NCI-H446 (cell line): ENCODE data around the gene GDPGP1.
"Not testable (repeated sequence)": the region's sequence is repeated elsewhere in the genome, so short reads cannot be mapped to it uniquely, and the experiment has no call there.

Source experiments
- DNase-seq, 2 experiments: peaks; one replicate each; lab custom pipeline; 2025; lab: John Stamatoyannopoulos, UW

Gene GDPGP1

GRCh38 chr15:90234096-90234988 is at the start of gene GDPGP1:
Gene GDPGP1, plus strand, starts transcription at chr15:90234209. Its CDS starts 6,700 bp downstream, at chr15:90240909.
- peak in 1 of 2 experiments; percentile 97 for DNase-seq

- peak in 1 of 2 experiments; percentile 43 for DNase-seq
Observed at GRCh38 chr15:90184786-90185704, 49.0 kb upstream of the GDPGP1 start.

DNA sequence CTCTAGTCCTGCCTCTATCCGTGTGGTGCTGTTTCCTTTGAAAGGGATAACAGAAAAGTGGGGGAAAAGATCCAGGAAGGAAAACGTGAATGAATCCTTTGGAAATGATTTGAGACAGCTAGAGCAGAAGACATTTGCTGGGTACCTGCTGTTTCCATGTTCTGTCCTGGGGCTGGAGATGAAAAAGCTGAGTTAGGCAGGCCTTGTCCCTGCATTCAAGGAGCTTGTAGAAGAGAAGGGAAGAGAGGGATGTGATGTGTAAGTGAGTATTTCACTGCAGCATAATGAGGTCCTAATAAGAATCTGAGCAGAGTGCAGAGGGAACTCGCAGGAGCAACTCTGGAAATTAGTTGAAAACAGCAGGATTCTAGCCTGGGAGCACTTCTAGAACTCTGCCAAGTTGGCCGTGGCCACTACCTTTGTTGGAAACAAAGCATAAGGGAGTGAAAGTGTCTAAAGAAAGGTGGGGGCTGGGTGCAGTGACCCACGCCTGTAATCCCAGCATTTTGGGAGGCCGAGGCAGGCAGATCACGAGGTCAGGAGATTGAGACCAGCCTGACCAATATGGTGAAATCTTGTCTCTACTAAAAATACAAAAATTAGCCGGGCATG is 46.6 kb upstream of the GDPGP1 start:
- no peak for DNase-seq

GRCh38 chr15:90188065-90188464 is 45.9 kb upstream of the GDPGP1 start:
- DNase-seq = not testable (repeated sequence)

DNA sequence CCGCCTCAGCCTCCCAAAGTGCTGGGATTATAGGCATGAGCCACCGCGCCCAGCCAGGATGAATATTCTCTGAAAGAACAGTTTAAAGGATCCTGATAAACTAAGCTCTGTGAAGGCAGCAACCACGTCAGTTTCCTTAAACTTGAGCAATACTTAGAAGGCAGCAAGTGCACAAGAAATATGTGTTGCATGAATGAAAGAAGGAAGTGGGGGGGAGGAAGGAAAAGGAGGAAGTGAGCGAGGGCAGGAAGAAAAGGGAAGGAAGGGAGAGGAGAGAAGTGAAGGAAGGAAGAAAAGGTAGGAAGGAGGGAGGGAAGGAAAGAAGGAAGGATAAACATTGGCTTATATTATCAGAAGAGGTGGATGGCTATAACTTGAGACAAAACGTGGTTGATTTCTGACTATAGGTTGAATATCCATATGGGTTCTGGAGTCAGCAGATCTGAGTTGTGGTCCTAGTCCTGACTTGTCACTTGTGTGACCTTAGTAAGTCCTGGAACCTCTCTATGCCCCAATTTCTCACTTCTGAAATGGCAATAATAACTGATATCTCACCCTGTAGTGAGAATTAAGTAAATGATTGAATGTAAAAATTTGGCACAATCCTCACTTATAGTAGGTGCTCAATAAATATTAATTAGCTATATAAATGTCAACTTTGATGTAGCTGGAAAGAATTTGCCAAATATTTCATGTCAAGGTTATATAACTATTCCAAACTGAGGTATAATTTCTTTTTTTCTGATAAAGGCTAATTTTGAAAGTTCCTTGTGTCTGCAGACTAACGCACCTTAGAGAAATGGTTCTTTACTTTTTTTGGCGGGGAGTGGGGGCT is 44.9 kb upstream of the GDPGP1 start:
- DNase-seq = no peak

- DNase-seq = no peak
Observed at GRCh38 chr15:90189781-90190467, 44.1 kb upstream of the GDPGP1 start.

DNA sequence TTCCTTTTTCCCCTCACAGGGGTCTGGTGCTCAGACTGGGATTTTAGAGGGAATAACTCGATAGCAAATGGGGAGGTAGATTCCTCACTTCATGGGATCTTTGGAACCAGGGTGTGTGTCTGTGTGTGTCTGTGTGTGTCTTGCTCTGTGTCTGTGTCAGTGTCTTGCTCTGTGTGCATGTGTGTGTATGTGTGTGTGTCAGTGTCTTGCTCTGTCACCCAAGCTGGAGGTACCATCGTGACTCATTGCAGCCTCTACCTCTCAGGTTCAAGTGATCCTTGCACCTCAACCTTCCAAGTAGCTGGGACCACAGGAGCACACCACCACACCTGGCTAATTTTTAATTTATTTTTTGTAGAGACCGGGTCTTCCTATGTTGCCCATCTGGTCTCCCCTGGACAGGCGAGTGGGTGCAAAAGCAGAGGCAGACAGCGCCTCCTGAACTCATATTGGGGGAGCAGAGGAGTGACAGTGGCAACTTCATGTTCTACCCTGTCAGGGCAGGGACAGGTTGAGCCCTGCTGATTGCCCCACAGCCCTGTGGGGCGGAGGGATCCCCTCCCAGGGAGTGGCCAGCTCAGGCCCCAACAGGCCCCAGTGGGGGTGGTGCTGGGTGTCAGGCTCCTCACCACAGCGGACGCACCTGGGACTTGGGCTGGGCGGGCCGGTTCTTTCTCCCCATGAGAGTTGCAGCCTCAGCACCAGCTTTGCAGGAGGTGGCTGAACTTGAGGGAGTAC is 43.2 kb upstream of the GDPGP1 start:
- DNase-seq = no peak

GRCh38 chr15:90191344-90191687 is 42.7 kb upstream of the GDPGP1 start:
- no peak for DNase-seq

DNA sequence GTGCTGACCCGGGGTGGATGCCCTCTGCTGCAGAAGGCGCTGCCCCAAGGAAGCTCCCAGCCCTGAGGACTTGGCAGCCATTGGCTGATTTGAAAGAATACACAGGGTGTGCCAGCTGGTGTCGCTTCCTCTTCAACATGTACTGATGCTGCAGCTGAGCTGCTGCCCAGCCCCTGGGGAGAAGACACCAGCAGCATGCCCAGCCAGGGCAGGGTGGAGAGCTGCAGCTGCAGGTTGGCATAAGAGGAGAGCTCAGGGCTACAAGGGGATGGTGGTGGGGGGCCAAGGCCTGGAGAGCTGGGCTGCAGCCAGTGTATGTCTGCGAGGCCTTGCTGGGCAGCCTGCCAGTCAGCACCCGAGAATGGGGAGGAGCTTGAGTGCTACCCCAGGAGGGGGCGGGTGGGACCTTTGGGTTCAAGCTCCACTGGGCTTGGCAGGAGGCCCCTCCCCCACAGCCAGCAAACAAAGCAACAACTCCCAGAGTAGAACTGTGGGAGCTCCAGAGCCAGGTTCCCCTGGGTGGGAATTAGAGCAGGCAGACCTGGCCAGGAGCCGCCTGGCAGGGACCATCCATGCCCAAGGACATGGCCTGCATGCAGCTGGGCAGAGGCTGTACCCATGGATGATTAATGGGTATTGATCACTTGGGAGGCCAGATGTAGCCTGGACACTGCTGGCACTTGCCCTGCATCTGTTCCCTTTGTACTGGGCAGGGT is 42.1 kb upstream of the GDPGP1 start:
- peak; percentile 42 to 94 for DNase-seq

GRCh38 chr15:90192961-90193786 is 40.8 kb upstream of the GDPGP1 start:
- peak; percentile 55 to 59 for DNase-seq

DNA sequence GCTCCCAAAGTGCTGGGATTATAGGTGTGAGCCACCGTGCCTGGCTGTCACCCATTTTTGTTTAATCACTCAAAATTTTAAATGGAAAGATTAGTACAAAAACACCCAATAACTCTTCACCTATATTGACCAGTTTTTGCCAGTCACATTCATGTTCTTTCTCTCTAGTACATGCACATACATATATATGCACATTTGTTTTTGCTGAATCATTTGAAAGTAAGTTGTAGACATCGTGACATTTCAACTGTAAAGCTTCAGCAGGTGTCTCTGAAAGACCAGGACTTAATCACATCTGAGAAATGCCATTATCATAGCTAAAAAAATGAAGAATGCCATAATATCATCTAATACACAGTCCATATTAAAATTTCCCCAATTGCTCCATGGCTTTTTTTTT is 39.4 kb upstream of the GDPGP1 start:
- DNase-seq = no peak

DNA sequence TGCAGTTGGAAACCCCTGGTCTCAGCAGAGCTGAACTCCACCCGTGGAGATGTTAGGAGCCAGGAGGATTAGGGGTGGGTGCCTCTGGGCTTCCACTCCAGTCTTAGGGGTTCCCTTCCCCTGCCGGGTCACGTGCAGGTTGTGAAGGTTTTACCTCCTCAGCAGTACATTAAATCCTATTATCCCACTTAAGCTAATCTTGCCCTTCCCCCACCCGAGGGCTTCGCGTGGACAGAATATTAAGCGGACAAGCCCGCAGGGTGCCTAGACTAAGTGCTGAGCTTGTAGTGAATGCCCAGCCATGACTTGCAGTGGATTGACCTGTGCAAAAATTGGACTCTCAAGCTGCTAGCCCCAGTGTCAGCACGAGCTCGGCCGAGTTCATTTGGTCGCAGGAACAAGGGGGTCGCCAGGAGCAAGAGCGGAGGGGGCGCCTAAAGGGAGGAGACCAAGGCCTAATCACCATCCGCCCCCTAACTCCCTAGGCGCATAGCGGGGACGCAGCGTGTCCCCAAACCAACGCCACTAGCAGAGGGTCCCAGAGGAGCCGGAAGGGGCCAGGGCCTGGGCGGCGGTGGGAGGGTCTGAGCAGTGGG is 33.4 kb upstream of the GDPGP1 start:
- DNase-seq = no peak

DNA sequence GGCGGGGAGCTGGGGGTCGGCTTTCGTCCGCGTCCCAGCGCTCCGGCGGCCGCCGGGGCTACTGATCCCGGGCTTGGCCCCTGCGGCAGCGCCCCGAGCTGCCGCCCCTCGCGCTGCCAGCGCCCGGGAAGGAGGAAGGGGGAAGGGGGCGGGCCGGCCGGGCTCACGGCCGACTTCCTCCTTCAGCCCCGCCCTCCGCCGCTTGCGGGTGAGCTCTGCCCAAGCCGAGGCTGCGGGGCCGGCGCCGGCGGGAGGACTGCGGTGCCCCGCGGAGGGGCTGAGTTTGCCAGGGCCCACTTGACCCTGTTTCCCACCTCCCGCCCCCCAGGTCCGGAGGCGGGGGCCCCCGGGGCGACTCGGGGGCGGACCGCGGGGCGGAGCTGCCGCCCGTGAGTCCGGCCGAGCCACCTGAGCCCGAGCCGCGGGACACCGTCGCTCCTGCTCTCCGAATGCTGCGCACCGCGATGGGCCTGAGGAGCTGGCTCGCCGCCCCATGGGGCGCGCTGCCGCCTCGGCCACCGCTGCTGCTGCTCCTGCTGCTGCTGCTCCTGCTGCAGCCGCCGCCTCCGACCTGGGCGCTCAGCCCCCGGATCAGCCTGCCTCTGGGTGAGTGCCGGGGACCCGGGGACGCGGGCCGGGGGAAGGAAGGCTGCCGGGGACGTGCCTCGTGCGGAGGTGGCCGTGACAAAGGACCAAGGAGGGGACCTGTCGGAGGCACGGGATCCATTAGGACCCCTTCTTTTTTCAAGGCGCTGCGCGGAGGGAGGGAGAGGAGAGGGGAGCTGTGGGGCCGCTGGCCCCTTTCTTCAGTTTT is 32.7 kb upstream of the GDPGP1 start, which contains the start of gene SEMA4B:
Gene SEMA4B (plus strand): TSS at position 201 of the 814 bp plus-strand sequence. CDS start 249 bp downstream, at position 450.
- peak in 1 of 2 experiments; percentile 49 for DNase-seq

DNA sequence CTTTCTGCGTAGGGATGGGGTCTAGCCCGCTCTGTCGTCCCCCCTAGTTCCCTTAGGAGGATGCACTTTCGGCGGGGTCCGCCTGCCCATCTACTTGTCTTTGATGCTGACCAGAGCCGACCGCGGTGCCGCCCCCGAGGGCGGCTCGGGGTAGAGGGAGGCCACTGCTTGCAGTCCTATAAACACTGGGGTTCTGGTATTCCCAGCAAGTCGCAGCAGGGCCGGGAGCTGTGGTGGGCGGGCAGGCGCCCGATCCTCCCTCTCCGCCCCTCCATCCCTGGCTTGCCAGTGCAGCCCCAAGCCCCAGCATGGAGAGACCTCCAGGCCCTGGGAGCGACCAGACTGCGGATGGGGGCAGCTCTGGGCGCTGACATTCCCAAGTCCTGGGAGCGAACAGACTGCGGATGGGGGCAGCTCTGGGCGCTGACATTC is 32.0 kb upstream of the GDPGP1 start:
- no peak for DNase-seq

GRCh38 chr15:90202929-90203328 is 31.1 kb upstream of the GDPGP1 start:
- DNase-seq = no peak

GRCh38 chr15:90203473-90203872 is 30.5 kb upstream of the GDPGP1 start:
- no peak for DNase-seq

DNA sequence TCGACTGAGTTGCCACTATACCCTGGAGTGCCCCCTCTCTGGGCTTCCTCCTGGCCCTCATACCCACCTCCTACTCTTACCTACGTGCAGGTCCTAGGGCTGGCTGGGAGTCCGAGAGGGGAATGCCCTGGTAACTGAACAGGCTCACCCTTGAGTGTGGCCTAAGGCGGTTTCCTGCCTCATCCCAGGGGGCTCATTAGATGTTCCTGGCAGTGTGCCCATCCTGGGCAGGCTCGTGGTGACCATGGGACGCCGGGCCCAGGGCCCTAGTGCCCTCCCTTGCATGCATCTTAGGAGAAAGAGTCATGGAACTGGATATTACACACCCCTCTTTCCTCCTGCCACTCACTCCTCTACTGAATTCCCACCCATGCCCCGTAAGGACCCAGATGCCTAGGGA is 30.1 kb upstream of the GDPGP1 start:
- DNase-seq = no peak
